ENCODE results near the gene PER2.

GRCh38 chr2:238285653-238286082, 2.7 kb downstream of the PER2 start:
- TF ChIP-seq E2F5 (CRISPR knock-in tag; IDR thresholded peaks at IDR 0.05) (no peak), CTCF (IDR thresholded peaks at IDR 0.05) (no peak), CDX4 (CRISPR knock-in tag; IDR thresholded peaks at IDR 0.05; ENCODE audit: borderline replicate concordance) (no peak), IRF2 (CRISPR knock-in tag; IDR thresholded peaks at IDR 0.05; ENCODE audit: borderline replicate concordance, low read depth) (no peak), ZNF121 (CRISPR knock-in tag; IDR thresholded peaks at IDR 0.05) (no peak)
